NCI-H2029 treated with DMSO at 0.1 percent for 48 hours (cell line): ENCODE data around the gene NCAPD2.
"Not testable (repeated sequence)": the region's sequence is repeated elsewhere in the genome, so short reads cannot be mapped to it uniquely, and the experiment has no call there.

ENCODE experiments used
- DNase-seq: peaks from one replicate; lab custom pipeline; 2025; lab: John Stamatoyannopoulos, UW

The NCAPD2 gene

DNA sequence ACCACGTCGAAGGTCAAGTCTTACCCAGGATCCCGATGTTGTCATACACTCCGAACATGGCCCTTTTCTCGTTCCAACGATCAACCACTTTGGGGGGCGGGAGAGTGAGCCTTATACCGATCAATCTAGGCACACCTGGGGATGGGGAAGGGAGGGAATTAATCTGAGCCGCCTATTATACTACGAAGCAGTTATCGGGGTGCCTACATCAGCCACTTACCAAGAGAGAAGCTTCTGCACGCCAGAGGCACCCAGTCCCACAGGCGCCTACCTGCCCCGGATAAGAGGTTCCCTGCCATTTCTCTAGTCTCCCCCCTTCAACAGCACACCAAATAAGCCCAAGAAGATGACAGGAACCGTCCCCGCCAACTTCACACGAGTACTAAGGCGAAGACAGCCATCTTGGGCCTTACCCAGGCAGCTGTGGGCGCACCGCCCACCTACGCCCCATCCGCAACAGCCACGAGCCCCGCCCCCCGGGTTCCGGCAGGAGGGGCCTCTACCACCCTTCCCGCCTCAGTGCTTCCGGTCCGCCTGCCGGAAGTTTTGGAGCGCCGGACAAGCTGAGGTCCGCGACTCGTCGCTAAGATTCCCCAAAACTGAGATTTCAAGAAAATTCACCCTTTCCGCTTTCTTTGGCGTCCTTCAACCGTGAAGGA is 935 bp upstream of the NCAPD2 start, which contains the start of gene MRPL51:
TSS of gene MRPL51 (minus strand) at position 425 of the 659 bp plus-strand sequence. CDS start at position 299, 126 bp downstream.
- DNase-seq: peak; percentile 84

DNA sequence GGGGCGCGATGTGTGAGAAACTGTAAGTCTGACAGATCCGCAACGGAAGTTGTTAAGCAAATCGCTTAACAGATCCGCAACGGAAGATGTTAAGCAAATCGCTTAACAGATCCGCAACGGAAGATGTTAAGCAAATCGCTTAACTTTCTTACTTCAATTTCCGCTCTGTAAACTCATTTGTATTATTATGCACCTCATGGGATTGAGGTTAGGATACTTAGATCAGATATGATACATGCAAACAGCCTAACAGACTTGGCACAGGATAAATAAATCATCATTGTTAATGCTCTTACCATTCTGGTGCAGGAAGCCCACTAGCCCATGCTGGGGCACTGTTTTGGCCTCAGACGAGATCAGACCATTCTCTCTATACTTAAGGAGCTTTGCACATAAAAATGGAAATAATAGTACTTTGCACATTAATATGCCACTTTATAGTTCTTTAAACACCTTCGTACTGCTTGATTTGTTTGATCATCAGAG is 399 bp downstream of the NCAPD2 start:
- DNase-seq: no peak

DNA sequence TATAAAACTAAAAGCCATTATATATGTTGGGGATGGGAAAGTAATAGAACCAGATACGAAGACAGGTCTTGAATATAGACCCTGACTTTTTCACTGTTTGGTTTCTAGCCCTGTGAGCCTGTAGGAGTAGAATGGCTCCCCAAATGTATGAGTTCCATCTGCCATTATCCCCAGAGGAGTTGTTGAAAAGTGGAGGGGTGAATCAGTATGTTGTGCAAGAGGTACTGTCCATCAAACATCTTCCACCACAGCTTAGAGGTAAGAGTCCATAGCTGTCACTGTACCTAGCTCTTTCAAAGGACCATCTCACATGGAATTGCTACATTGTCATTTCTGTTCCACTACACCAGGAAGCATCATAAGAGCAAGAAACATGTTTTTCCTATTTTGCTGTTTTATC is 1.1 kb downstream of the NCAPD2 start:
- no peak for DNase-seq

DNA sequence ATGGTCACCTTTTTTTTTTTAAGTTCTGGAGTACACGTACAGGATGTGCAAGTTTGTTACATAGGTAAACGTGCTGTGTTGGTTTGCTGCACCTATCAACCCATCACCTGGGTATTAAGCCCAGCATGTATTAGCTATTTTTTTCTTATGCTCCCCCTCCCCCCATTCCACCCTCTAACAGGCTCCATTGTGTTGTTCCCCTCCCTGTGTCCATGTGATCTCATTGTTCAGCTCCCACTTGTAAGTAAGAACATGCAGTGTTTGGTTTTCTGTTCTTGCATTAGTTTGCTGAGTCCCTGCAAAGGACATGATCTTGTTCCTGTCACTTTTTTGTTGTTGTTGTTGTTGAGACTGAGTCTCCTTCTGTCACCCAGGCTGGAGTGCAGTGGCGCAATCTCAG is 3.4 kb downstream of the NCAPD2 start:
- not testable (repeated sequence) for DNase-seq

DNA sequence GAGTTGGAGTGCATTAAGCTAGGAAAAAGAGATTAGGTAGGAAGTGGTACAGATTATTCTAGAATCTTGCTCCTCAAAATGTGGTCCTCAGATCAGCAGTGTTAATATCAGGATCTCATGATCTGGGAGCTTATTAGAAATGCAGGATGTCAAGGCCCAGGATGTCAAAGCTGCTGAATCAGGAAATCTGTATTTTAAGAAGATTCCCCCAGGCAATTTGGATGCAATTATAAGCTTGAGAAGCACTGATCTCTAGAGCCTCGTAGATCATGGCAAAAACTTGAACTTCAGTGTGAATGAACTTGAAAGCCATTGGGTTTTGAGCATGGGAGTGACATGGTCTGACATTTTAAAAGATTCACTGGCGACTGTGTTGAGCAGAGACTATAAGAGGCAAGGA is 6.6 kb downstream of the NCAPD2 start:
- no peak for DNase-seq

DNA sequence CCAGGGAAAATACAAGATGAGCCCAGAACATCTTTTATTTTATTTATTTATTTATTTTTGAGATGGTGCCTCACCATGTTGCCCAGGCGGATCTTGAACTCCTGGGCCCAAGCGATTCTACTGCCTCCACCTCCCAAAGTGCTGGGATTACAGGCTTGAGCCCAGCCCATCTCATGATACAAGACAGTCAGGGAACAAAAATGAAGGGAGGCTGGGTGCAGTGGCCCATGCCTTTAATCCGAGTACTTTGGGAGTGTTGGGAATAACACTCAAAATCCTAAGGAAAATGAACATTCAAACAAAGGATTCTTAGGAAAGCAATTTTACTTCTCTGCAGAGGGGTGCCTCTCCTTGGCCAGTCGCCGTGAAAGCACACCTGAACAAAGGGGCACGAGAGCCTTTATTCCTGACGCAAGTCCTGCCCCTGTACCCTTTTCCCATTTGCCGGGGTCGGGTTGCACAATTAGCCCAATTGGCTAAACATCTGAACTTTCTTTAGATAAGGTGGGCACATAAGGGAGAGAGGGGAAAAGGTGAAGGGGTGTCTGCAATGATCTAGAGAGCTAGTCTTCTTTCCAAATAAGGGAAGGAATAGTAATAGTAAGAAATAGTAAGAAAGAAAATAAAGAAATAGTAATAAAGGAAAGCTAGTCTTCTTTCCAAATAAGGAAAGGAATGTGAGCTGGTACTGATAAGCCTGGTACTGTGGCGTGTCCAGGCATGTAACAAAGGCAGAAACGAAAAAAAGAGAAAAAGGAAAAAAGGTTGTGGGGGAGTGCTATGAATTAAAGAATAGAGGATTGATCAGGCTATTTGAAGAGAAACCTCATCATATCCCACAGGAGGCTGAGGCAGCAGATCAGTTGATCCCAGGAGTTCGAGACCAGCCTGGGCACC is 13.4 kb downstream of the NCAPD2 start:
- DNase-seq: no peak

DNA sequence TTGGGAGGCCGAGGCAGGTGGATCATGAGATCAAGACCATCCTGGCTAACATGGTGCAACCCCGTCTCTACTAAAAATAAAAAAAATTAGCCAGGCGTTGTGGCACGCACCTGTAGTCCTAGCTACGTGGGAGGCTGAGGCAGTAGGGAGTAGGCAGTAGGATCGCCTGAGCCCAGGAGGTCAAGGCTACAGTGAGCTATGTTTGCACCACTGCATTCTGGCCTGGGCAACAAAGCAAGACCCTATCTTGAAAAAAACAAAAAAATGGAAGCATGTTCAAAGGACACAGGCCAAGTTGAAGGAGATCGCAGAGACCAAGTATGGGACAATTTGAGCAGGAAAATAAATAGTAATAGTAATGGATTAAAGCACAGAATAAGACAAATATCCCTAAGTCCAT is 14.2 kb downstream of the NCAPD2 start:
- no peak for DNase-seq

DNA sequence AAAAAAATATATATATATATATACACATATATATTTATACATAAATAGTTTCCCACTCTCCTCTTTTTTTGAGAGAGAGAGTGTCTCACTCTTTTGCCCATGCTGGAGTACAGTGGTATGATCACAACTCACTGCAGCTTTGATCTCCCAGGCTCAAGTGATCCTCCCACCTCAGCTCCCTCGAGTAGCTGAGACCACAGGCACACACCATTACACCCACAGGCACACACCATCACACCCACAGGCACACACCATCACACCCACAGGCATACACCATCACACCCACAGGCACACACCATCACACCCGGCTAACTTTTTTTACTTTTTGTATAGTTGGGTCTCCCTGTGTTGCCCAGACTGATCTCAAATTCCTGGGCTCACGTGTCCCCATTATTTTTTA is 26.3 kb downstream of the NCAPD2 start:
- no peak for DNase-seq

DNA sequence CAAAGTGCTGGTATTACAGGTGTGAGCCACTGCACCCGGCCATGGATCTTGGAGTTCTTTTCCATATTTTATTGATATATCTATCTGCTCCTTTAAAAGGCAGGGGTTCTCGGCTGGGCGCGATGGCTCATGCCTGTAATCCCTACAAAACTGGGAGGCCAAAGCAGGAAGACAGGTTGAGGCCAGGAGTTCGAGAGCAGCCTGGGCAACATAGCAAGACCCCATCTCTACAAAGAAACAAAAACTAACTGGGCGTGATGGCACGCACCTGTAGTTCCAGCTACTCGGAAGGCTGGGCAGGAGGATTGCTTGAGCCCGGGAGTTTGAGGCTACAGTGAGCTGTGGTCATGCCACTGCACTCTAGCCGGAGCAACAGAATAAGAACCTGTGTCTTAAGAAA is 28.3 kb downstream of the NCAPD2 start:
- no peak for DNase-seq

DNA sequence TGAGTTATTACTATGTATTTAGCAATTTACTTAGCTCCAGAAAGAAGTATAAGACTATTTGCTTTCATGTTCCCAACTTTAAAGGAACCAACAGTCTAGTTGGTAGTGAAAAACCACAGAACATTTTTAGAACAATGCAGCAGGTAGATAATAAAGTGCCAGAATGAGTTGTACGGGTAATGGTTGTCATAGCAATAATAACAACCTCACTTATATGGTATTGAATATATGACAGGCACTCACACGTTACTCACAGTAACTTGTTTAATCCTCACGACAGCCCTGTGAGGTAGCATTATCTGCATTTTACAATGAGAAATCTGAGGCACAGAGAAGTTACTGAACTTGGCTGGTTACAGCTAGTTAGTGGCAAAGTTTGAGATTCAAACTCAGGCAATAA is 29.8 kb downstream of the NCAPD2 start:
- DNase-seq: no peak

DNA sequence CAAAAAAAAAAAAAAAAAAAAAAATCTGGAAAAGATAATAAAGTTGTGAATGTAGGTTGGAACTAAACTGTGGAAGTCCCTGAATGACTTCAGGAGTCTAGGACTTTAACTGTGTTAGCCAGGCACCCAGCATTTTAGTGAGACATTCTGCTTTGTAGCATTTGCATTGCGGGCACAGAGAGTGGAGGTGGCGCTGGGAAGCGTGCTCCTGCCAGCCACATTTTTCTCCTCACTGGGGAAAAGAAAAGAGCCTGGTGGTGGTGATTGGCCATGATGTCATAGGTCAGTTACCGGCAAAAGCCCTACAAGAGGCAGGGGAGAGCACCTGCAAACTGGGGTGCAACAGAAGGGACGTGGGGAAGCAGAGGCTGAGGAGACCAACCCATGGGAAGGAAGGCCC is 30.7 kb downstream of the NCAPD2 start:
- no peak for DNase-seq

DNA sequence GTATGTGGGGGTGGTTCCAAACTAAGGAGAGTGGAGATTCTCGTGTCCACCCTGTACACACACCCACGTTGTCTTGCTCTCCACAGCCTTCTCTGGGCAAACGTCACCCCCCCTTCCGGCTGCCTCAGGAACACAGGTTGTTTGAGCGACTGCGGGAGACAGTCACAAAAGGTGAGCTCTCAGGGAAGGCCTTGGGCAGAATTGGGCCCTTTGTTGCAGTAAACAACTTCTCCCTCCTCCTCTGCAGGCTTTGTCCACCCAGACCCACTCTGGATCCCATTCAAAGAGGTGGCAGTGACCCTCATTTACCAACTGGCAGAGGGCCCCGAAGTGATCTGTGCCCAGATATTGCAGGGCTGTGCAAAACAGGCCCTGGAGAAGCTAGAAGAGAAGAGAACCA is 32.3 kb downstream of the NCAPD2 start:
- DNase-seq: no peak

DNA sequence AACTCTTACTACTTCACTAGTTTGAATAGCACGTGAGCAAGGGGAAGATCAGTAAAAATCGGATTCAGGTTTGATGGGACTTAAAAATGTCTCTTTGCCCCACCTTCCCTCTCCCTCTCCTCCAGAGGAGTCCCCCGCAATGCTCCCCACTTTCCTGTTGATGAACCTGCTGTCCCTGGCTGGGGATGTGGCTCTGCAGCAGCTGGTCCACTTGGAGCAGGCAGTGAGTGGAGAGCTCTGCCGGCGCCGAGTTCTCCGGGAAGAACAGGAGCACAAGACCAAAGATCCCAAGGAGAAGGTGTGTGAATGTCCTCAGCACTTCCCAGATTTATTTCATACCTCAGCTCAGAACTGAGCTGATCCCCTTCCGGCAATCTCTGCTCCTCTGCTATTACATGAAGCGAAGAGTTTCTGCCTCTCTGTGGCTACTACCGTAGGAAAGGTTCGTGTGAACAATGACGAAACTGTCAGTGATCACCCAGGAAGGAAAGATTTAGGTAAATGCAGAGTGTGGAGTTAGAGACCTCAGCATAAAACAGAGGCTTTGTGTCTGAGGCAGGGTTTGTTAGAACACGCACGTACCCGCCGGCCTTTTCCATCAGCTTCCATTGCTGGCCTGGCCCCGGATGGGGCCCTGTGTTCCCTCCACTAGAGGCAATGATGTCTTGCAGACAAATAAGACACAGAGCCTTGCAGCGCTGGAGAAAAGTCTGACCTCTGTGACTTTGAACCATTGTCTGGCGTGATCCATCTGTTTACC is 33.0 kb downstream of the NCAPD2 start:
- no peak for DNase-seq

DNA sequence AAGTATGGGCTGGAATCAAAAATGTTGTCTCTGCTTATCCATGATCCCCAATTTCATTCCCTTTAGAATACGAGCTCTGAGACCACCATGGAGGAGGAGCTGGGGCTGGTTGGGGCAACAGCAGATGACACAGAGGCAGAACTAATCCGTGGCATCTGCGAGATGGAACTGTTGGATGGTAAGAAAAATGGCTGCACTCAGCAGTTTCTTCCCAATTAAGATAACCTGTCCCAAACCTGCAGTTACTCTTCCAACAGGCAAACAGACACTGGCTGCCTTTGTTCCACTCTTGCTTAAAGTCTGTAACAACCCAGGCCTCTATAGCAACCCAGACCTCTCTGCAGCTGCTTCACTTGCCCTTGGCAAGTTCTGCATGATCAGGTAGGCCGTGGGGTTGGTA is 33.8 kb downstream of the NCAPD2 start:
- no peak for DNase-seq

DNA sequence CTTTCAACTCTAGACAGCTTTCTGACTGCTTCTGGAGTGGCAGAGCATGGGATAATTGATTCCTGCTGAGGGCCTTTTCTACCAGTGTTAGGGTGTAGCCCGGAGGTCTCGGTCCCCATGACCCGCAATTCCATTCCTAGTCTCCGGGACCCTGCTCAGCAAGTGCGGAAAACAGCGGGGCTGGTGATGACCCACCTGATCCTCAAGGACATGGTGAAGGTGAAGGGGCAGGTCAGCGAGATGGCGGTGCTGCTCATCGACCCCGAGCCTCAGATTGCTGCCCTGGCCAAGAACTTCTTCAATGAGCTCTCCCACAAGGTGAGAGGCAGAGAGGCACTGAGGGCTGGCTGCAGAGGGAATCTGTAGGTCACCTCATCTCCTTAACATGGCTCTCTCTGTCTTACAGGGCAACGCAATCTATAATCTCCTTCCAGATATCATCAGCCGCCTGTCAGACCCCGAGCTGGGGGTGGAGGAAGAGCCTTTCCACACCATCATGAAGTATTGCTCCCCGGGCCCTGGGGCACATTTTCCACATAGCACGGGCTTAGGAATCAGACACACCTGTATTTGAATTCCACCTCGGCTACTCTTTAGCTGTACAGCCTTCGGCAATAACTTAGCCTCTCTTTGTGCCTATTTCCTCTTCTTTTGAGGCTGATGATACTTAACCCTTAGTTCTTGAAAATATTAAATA is 34.8 kb downstream of the NCAPD2 start:
- DNase-seq: no peak

DNA sequence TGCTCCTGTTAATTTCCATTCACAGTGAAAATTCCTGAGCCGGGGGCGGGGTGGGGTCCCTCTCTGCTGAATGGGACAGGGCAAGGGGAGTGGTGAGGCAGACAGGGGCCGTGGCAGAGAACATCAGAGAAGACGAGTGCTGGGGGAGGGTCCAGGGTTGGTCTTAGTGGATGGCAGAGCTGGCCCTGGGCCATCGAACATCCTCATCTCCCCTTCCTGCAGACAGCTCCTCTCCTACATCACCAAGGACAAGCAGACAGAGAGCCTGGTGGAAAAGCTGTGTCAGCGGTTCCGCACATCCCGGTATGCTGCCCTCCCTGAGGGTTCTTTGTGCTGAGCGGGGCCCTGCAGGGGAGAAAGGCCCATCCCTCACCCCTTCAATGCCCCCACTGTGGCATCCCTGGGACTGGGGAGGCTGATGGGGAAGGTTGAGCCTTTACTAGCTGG is 35.4 kb downstream of the NCAPD2 start:
- no peak for DNase-seq

DNA sequence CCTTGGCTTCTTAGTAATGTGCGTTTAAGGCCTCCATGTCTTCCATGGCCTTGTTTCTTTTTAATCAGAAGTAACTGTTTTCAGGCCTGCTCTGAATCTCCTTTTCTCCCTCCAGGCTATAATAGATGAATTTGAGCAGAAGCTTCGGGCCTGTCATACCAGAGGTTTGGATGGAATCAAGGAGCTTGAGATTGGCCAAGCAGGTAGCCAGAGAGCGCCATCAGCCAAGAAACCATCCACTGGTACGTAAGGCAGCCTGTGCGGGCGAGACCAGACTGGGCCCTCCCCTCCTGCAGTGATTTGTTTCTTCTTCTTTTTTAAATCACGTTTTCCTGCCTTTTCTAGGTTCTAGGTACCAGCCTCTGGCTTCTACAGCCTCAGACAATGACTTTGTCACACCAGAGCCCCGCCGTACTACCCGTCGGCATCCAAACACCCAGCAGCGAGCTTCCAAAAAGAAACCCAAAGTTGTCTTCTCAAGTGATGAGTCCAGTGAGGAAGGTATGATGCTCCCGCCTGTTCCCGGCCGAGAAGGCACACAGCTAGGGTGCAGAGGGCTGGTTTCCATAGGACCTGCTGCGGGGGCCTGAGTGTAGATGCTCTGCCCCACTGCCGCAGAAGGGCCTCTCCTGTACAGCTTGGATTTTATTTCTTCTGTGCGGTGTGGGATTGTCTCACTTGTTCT is 36.8 kb downstream of the NCAPD2 start:
- no peak for DNase-seq

DNA sequence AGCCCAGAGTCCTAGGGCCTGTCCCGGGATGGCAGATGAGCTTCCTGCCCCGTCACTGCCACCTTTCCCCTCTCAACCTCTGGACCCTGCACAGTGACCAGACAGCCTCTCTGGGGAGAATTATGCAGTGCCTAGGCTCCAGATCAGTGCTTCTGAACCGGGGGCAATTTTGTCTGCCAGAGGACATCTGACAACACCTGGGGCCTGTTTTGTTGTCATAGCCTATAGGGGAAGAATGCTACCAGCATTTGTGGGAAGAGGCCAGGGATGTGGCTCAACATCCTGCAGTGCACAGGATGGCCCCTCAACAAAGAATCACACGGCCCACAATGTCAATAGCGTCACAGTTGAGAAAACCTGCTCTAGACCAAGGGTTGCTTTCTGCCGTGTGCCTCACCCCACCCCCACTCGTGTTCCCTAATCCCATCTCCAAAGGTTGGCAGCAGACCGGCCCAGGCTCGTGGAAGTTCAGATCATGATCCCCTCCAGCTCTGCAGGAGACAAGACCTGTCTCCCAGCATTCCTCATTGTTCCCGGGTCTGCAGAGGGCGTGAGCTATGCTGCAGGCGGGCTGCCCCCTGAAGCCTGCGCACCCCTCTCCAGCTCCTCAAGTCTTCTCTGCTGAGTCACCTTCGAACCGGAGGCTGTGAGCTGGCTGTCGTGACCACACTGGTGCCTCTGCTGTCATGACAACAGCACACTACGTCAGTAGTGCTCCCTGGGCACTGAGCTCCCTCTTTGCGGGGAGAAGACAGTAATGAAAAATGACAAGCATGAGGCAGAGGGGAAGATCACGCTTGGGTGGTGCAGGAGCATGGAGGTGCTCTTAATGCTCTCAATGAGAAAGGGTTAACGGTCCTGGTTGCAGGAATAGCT is 38.4 kb downstream of the NCAPD2 start:
- DNase-seq: peak; percentile 15

DNA sequence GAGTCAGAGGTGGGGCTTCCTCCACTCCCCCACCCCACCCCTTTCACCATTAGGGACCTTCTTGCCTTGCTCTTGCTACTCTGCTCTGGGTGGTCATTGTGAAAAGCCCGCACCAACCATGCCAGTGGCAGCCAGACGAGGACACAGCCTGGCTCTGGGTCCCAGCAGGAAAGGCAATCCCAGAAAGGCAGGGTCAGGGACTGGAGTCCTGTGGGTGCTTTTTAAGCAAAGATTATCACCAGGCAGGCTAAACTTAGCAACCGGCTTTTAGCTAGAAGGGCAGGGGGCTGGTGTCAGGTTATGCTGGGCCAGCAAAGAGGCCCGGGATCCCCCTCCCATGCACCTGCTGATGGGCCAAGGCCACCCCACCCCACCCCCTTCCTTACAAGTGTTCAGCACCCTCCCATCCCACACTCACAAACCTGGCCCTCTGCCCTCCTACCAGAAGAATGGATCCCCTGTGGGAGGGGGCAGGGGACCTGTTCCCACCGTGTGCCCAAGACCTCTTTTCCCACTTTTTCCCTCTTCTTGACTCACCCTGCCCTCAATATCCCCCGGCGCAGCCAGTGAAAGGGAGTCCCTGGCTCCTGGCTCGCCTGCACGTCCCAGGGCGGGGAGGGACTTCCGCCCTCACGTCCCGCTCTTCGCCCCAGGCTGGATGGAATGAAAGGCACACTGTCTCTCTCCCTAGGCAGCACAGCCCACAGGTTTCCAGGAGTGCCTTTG is 39.2 kb downstream of the NCAPD2 start:
- DNase-seq: peak; percentile 45

DNA sequence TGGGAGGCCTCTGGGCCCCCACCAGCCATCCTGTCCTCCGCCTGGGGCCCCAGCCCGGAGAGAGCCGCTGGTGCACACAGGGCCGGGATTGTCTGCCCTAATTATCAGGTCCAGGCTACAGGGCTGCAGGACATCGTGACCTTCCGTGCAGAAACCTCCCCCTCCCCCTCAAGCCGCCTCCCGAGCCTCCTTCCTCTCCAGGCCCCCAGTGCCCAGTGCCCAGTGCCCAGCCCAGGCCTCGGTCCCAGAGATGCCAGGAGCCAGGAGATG is 39.7 kb downstream of the NCAPD2 start:
- DNase-seq: no peak
